GM19023 (cell line): ENCODE measurements around the gene DNAAF3.
"Not testable (repeated sequence)": the region's sequence is repeated elsewhere in the genome, so short reads cannot be mapped to it uniquely, and the experiment has no call there.

Experiments
- ATAC-seq: cut with Tn5 transposase; IDR thresholded peaks from one replicate; pipeline ENCODE4 v1.9.1; 2021; ENCODE audit warnings: mild to moderate bottlenecking, moderate library complexity; ENCODE audit not compliant: unreplicated experiment

DNAAF3 gene

GRCh38 chr19:55155784-55156183 is 10.6 kb downstream of the DNAAF3 start:
- not testable (repeated sequence) for ATAC-seq

DNA sequence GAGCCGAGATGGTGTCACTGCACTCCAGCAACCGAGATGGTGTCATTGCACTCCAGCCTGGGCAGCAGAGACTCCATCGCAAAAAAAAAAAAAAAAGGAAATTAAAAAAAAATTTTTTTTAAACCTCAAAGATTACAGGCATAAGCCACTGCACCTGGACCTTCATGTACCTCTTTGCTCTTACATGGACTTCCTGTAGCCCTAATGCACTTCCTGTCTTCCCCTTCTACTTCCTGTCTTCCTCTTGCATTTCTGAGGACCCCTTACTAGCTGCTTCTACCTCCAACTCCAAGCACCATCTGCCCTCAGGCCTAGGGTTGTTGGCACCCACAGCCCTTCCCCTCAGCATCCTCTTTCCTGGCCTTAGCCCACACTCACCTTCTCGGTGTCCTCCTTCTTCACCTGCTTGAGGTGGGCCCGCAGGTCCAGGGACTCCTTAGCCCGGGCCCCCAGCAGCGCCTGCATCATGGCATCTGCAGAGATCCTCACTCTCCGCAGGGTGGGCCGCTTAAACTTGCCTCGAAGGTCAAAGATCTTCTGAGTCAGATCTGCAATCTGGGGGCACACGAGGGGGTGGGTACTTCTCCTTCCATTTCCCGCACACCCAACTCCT is 12.7 kb downstream of the DNAAF3 start:
- no peak for ATAC-seq

DNA sequence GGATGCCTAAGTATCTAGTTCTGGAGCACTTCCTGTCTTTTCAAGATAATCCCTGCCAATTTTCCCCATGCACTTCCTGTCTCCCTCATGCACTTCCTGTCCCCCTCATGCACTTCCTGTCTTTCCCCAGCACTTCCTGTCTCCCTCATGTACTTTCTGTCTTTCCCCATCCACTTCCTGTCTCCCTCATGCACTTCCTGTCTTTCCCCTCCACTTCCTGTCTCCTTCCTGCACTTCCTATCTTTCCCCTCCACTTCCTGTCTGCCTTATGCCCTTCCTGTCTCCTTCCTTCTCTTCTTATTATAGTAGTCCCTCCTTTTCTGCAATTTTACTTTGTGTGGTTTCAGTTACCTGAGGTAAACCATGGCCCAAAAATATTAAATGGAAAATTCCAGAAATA is 14.4 kb downstream of the DNAAF3 start:
- ATAC-seq: no peak

DNA sequence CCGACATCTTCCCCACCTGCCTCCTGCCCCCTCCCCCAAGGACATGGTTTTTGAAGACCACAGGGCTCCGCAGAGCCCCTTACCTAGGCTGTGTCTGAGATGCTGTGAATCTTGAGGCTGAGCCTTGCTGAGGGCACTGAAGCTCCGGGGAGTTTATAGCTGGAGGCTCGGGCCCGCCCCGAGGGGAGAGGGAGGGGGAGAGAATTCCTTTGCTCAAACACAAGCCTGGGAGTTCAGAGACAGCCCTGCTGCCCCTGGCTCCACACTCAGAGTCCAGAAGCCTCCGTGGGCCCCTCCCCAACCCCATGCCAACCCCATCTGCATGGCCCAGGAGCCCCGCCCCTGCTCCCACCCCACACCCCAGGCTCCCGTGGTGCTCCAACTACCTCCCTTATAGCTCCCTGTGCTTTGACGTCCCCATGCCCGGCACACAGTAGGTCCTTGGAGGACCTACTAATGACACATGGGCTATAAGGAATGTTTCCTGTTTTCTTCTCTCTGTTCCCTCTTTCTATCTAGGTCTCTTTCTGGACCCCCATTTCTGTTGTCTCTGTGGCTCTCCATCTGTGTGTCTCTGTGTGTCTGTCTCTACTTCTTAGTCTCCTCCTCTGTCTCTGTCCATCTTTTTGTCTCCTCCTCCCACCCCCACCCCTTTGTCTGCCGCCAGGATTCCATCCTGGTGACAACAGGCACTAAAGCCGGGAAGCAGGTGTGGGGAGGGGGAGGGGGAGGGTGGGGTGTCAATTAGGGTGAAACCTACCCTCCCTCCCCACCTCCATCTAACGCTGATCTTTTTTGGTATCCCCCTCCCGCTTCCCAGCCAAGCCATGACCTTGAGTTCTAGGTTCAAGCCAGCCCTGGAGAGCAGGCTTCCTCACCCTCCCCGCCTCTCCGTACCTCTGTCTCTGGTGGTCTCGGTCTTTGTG is 17.1 kb downstream of the DNAAF3 start, which contains the start of gene TNNT1:
Gene TNNT1, minus strand, starts transcription at position 129 of the 926 bp plus-strand sequence. CDS start 2,049 bp downstream, outside the sequence.
- ATAC-seq: no peak

DNA sequence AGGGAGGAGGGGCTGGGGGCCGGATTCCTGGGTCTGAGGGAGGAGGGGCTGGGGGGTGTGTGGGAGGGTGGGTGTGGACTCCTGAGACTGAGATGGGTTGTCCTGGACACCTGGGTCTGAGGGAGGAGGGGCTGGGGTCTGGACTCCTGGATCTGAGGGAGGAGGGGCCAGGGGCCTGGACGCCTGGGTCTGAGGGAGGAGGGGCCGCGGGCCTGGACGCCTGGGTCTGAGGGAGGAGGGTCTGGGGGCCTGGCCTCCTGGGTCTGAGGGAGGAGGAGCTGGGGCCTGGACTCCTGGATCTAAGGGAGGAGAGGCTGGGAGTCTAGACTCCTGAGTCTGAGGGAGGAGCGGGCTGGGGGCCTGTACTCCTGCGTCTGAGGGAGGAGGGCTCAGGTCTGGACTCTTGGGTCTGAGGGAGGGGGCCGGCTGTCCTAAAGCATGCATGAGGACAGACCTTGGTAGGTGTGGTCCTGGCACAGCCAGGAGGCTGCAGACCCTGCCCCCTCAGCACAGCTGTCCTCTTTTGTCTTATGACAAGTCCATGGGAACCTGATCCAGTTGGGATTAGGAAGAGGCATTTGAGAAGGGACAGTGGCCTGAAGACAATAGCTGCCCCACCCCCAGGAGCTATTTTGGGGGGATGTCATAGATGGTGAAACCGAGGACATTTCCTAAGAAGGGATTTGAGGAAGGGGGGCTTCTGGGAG is 18.7 kb downstream of the DNAAF3 start:
- no peak for ATAC-seq

GRCh38 chr19:55146705-55147273 is 19.6 kb downstream of the DNAAF3 start:
- no peak for ATAC-seq

DNA sequence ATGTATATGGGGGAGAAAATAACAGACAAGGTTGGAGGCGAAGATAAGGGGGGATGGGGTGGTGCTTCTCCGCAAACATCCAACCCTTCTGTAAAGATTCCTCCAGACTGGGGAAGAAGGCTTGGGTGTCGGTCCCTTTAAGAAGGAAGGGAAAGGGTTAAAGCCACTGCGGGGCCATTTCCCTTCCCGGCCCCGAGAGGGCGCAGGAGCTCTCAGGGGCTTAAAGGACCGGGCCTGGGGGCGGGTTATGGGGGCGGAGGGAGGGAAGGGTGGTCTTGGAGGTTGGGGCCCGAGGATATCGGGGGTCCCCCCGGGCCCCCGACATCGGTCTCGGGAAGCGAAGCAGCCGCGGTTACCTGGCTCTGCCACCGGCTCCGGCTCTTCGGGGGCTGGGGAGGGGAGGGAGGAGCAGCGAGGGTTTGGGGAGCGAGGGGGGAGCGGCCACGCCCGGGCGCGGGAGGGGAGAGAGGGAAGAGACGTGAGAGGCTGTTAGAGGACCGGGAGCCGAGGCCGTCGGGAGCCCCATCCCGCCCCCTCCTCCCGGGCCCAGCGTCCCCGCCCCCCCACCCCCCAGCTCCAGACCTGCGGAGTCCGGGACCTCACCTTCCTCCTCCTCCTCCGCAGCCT is 20.2 kb downstream of the DNAAF3 start:
- no peak for ATAC-seq

- no peak for ATAC-seq
Observed at GRCh38 chr19:55145232-55145631, 21.2 kb downstream of the DNAAF3 start.

DNA sequence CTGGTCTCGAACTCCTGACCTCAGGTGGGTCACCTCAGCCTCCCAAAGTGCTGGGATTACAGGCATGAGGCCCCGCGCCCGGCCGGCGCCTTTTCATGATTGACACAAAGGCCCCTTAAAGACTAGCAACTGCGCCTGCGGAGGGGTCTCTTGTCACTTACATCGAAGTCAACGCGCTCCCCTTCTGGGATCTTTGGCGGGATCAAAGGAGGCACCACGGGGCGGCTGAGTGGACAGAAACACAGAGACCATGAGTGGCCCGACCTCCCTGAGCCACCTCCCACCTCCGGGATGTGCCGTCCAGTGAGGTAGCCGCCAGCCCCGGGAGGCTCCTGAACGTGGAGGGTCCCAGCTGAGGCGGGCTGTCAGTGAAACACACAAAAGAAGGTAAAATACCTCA is 24.7 kb downstream of the DNAAF3 start:
- no peak for ATAC-seq

GRCh38 chr19:55137915-55138314 is 28.5 kb downstream of the DNAAF3 start:
- ATAC-seq: no peak

GRCh38 chr19:55136399-55137102 is 29.9 kb downstream of the DNAAF3 start:
- no peak for ATAC-seq

- no peak for ATAC-seq
Observed at GRCh38 chr19:55134736-55135135, 31.7 kb downstream of the DNAAF3 start.

DNA sequence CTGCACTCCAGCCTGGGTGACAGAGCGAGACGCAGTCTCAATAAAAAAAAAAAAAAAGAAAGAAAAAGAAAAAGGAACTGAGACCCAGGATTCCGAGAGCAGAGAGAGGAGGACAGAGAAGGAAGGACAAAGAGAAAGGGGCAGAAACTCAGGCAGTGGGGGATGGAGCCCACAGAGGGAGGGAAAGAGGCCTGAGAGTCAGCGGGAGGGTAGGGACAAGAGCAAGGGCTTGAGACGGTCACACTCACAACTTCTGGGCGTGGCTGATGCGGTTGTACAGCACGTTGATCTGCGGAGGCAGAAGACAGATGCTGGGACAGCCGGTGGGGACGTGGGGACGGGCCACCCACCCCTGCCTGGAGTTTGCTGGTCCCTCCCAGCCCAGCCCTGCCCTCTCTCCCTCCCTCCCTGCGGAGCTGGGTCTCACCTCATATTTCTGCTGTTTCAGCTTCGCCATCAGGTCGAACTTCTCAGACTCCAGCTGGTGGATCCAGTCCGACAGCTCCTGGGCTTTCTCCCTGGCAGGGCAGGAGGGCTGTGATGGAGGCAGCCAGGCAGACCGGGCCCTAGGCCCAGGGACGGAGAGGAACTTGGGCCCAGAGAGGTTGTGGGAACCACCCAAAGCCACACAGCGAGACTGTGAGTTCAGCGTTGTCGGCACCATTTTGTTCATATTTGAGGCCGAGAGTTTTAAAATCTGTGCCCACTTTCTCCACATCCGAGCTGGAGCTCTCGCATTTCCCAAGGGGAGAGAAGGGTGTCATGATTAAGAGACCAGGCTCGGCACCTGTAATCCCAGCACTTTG is 32.6 kb downstream of the DNAAF3 start:
- no peak for ATAC-seq

DNA sequence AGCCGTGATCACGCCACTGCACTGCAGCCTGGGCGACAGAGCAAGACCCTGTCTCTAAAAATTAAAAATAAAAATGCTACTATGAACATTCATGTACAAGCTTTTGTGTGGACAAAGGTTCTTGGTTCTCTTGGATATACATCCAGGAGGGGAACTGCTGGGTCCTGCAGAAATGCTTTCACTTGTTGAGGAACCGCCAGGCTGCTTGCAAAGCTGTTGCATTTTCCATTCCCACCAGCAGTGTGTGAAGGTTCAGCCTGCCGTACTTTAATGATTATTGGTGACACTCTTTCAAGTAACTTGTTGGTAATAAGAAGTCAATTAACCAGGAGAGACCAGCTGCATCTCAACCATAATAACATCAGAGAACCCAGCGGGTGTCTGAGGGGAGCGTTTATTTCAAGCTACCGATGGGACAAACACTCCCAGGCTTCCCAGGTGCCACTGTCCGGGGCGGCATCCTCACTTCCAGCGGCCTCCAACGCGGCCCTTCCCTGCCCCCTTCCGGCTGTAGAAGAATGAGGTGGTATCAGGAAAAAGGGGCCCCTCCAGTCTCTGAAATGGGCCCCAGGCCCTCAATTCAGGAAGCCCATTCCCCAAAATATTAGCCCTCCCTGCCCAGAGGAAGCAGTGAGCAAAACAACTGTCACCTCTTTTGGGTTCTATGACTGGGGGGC is 33.8 kb downstream of the DNAAF3 start:
- ATAC-seq: no peak

GRCh38 chr19:55131421-55131820 is 35.0 kb downstream of the DNAAF3 start:
- ATAC-seq: no peak

- no peak for ATAC-seq
Observed at GRCh38 chr19:55119053-55119452, 47.4 kb downstream of the DNAAF3 start.

DNA sequence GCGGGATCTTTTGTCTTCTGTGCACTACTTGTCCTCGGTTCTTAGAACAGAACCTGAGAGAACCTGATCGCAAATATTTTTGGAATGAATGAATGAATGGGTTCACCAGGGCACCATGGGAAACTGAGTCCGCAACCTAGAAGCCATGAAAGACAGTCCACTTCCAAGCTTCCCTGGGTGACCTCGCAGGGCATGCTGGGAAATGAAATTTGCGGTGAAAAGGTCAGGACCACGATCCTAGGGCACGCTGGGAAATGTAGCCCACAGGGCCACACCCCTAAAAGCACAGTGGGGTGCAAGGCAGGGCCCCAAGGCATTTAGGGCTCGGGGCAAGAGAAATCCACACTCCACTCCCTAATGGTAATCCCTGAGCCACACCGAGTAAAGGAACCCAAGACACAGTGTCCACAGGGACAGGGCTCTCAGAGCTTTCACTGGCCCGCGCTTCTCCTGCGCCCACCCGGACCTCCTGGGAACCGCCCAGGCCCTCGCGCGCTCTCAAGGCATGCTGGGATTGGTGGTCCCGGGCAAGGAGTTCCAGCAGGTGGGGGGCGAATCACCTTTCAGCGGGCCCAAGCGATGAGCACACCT is 47.9 kb downstream of the DNAAF3 start:
- no peak for ATAC-seq

DNA sequence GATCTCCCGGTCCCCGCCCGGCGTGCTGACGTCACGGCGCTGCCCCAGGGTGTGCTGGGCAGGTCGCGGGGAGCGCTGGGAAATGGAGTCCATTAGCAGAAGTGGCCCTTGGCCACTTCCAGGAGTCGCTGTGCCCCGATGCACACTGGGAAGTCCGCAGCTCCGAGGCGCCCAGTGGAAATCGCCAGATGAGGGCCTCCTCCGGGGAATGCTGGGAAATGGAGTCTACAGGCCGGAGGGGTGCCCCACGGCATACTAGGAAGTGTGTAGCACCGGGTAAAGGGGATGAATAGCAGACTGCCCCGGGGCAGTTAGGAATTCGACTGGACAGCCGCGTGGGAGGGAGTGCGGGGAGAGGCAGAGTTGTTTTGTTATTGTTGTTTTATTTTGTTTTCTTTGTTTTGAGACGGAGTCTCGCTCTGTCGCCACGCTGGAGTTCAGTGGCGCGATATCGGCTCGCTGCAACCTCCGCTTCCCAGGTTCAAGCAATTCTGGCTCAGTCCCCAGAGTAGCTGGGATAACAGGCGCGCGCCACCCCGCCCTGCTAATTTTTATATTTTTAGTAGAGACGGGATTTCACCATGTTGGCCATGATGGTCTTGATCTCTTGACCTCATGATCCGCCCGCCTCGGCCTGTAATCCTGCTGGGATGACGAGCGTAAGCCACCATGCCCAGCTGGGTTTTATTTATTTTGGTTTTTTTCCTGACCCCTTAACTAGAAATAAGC is 48.6 kb downstream of the DNAAF3 start:
- peak; percentile 81 for ATAC-seq
